KG1 (cell line): ENCODE measurements around the gene RABEP1.
"Not testable (repeated sequence)": the region's sequence is repeated elsewhere in the genome, so short reads cannot be mapped to it uniquely, and the experiment has no call there.

Source experiments
- DNase-seq: peaks from one replicate; lab custom pipeline; 2025; lab: John Stamatoyannopoulos, UW

The RABEP1 gene

DNA sequence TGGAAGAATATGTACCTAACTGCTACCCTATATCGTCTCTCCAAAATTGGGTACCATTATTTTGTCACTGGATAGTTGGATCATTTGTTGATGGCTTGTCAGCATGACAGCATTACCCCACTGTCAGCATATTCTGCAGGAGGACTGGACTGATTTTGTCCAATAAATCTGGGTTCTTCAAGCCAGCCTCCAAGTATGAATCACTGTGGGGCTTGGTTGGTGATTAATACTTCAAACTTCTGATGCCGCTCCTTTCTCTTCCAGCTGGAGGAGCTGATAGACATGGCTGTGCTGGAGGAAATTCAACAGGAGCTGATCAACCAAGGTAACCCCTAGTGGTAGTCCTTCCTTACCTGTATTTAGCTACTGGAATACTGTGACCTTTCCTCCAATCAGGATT, 140.4 kb downstream of the RABEP1 start:
- no peak for DNase-seq

DNA sequence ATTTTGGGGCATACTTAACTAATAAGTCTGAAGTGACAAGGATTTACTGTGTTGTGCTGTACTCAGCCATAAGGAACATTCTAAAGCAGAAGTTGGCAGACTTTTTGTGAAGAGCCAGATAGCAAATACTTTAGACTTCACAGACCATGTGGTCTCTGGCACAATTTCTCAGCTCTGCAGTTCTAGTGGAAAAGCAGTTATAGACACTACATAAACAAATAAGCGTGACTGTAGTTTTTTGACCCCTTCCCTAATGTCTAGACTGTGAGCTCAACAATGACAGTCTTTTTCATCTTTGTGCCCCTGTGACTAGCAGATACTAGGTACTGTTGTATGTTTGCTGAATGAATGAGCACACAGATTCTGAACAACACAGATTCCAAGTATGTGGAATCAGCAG, 142.8 kb downstream of the RABEP1 start:
- DNase-seq: no peak

DNA sequence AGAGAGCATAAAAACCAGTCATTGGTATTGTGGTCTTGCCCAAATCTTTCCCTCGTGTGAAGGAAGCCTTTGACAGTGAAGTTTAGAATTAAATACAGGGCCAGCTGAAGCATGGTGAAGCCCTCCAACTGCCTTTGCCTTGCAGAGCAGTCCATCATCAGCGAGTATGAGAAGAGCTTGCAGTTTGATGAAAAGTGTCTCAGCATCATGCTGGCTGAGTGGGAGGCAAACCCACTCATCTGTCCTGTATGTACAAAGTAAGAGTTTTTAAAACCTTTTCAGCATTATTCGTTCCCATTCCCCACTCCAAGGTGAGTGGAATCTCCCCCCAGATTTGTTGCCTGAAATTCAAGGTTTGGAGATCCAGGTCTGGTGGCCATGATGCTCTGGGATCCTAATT, 143.7 kb downstream of the RABEP1 start:
- DNase-seq: no peak

DNA sequence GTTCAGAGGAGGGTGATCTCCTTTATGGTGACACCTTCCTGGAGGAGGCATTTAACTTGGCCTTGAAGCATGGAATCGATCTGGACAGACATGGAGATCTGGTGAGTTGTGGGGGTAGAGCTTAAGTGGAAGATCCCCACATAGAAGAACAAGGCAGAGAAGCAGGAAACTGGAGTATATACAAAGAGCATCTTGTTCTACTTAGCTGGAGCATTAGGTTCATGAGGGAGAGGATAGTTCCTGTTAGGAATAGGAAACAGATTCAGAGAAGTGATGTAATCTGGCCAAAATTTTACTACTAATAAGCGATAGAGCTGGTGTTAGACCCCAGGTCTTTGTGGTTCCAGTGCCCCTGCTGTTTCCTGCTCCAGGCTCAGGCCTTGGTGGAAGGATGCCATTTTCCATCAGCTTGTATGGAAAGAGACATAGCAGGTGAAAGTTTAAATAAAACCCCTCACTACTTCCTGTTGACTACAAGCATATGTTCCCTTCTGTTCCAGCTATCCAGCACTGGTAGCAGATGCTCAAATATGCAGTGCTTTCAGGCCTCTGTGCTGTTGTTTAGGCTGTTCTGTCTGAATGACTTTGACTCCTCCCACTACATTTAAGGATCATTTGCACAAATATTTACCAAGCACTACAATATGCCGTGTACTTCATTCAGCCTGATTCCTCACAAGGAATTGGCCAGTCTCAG, 147.3 kb downstream of the RABEP1 start:
- no peak for DNase-seq

DNA sequence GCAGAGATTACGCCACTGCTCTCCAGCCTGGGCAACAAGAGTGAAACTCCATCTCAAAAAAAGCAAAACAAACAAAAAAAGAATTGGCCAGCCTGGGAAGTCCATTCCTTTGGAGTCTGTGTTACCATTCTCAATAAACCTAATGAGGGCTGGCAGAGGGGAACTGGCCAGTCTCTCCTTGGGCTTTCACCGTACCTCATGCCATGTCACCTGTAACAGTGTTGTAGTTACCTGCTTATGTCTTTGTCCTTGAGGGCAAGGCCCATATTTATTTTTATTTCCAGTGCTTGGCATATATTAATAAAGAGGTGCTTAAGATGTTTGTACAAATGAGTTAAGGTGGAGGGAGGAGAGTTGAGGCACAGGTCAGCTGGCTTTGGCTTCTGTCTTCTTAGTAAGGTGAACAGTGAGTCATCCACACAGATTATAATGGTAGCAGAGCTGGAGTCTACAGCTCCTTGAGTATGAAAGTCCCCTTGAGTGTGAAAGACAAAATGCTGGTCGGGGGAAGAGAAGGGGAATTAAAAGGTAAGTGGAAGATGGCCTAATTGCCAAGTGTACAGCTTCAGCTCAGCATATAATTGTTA, 148.4 kb downstream of the RABEP1 start:
- no peak for DNase-seq

DNA sequence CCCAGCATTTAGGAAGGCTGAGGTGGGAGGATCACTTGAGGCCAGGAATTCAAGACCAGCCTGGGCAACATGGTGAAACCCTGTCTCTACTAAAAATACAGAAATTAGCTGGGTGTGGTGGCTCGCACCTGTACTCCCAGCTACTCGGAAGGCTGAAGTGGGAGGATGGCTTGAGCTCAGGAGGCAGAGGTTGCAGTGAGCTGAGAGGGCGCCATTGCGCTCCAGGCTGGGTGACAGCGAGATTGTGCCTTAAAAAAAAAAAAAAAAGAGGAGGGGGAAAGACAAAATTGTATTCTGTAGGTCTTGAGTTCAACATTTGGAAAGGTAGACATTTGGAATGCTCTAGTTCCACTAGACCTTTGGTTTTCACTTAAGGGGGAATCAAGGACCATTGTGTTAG, 149.2 kb downstream of the RABEP1 start:
- DNase-seq: not testable (repeated sequence)

DNA sequence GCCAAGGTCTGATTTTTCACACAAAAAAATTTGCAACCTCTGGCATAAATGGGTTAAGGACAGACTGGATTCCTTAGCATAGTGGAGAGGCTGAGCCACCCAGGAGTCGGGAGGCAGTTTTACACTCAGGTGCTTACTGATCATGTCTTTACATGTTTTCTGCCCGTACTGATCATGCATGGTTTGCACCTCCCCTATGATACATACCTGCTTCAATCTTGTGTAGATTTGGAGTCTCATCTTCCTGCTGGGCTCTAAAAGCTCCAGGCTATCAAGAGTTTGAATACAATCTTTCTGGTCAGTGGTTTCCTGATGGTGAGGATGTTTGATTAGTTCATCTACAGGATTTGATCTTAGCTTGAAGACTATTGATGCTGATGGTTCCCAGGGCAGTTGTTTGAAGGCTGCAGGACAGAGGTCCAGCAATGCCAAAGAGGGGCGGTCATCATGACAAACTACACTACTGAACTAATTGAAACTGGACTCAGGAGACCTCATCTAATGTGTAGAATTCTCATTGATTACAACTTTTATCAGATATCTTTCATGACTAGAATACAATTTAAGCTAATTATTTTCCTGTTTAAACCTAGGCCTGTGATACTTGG, 150.0 kb downstream of the RABEP1 start:
- DNase-seq: no peak

DNA sequence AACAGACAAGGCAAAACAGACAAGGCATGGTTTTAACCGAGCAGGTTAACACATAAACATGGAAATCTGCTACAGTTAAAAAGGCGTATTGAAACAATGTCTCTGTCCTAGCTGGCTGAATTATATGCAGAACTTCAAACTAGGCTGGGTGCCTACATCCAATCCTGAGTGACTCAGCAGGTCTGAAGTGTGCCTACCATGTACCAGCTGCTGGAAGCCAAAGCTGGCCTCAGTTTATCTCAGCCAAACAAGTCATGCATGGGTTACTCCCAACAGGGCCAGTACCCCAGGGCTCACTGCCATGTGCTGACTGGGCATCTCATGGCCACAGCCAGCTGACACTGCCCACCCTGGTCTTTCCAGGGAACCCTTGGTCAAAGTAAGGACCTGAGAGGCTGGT, 152.9 kb downstream of the RABEP1 start:
- DNase-seq: no peak
